Activated T-helper 2 cell treated with anti-CD3 and anti-CD28 coated beads, Interferon-gamma antibody, Interleukin-2, Interleukin-4, amounts not matched to agents 10 μg/mL and 5 μg/mL and 100 μg/mL, durations not matched to agents 14 hours and 24 hours and 36 hours (primary cell): ENCODE results near the gene GREM1. TPM values are rescaled to one million over a fixed set of nuclear protein-coding genes. Genes with fewer than 3 reads are reported as not detected.

ENCODE experiments used
- DNase-seq: peaks from one replicate; pipeline ENCODE4 v3.0.0; 2021; ENCODE audit warnings: low spot score
- H3K27ac Mint-ChIP-seq: one replicate; pipeline ENCODE4 v1.8.0; 2021; ENCODE audit warnings: mixed read lengths
- H3K27me3 Mint-ChIP-seq: one replicate; pipeline ENCODE4 v1.8.0; 2021; ENCODE audit warnings: low read depth, mixed read lengths
- H3K36me3 Mint-ChIP-seq: one replicate; pipeline ENCODE4 v1.8.0; 2021; ENCODE audit warnings: low read depth, mixed read lengths
- H3K4me1 Mint-ChIP-seq: one replicate; pipeline ENCODE4 v1.8.0; 2021; ENCODE audit warnings: low read depth, mixed read lengths
- H3K4me3 Mint-ChIP-seq: one replicate; pipeline ENCODE4 v1.8.0; 2021; ENCODE audit warnings: low read depth, mild to moderate bottlenecking, moderate library complexity, mixed read lengths
- H3K9me3 Mint-ChIP-seq: one replicate; pipeline ENCODE4 v1.8.0; 2021; ENCODE audit warnings: mixed read lengths
- intact Hi-C: fragments of 100-400 bp; cut with micrococcal nuclease; formaldehyde crosslinking; loops from one replicate; pipeline ENCODE4 v1.15.1; 2023
- total RNA-seq: library from RNA; stranded (reverse); gene quantifications from 2 replicates; pipeline ENCODE4 v1.2.3, GENCODE V29; 2022

GREM1 gene
- total RNA-seq, 1 donor from 2014 or later: not detected

- no peak overlapping the region for H3K4me3 Mint-ChIP-seq
- DNase-seq: no peak
- intact Hi-C loops: no loop called here
- no peak overlapping the region for H3K27ac Mint-ChIP-seq
- H3K9me3 Mint-ChIP-seq: peaks cover 5% of the 10 kb centered on the region
- H3K27me3 Mint-ChIP-seq: peaks cover 58% of the 10 kb centered on the region
- H3K4me1 Mint-ChIP-seq: no peaks in the 10 kb centered on the region
- no peaks in the 10 kb centered on the region for H3K36me3 Mint-ChIP-seq
Measured at GRCh38 chr15:32729700-32730395, 12.0 kb downstream of the GREM1 start.

- intact Hi-C loops: no loop called here
- H3K27me3 Mint-ChIP-seq: peaks cover 54% of the 10 kb centered on the region
- no peaks in the 10 kb centered on the region for H3K36me3 Mint-ChIP-seq
- no peak overlapping the region for H3K4me3 Mint-ChIP-seq
- no peaks in the 10 kb centered on the region for H3K4me1 Mint-ChIP-seq
- H3K9me3 Mint-ChIP-seq: peaks cover 5% of the 10 kb centered on the region
- no peak overlapping the region for H3K27ac Mint-ChIP-seq
- no peak for DNase-seq
Measured at GRCh38 chr15:32730677-32731654, 13.2 kb downstream of the GREM1 start.

- Mint-ChIP-seq H3K9me3 (no peaks in the 10 kb centered on the region), H3K27ac (no peak overlapping the region)
Measured at GRCh38 chr15:32732574-32733157, 14.9 kb downstream of the GREM1 start.

DNA sequence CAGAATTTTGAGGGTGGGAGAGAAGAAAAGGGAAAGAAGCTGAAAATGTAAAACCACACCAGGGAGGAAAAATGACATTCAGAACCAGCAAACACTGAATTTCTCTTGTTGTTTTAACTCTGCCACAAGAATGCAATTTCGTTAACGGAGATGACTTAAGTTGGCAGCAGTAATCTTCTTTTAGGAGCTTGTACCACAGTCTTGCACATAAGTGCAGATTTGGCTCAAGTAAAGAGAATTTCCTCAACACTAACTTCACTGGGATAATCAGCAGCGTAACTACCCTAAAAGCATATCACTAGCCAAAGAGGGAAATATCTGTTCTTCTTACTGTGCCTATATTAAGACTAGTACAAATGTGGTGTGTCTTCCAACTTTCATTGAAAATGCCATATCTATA lies 15.5 kb downstream of the GREM1 start:
- no peaks in the 10 kb centered on the region for H3K4me1 Mint-ChIP-seq
- DNase-seq: no peak
- no peak overlapping the region for H3K27ac Mint-ChIP-seq
- peaks cover 46% of the 10 kb centered on the region for H3K27me3 Mint-ChIP-seq
- H3K4me3 Mint-ChIP-seq: no peak overlapping the region
- H3K9me3 Mint-ChIP-seq: no peaks in the 10 kb centered on the region
- H3K36me3 Mint-ChIP-seq: no peaks in the 10 kb centered on the region
- intact Hi-C loops: no loop called here

More at GRCh38 chr15:32732574-32733157, 14.9 kb downstream of the GREM1 start:
- H3K27me3 Mint-ChIP-seq: peaks cover 49% of the 10 kb centered on the region
- no peaks in the 10 kb centered on the region for H3K4me1 Mint-ChIP-seq
- no peaks in the 10 kb centered on the region for H3K36me3 Mint-ChIP-seq
- no peak for DNase-seq
- H3K4me3 Mint-ChIP-seq: no peak overlapping the region
- intact Hi-C loops: no loop called here

- no peak overlapping the region for H3K4me3 Mint-ChIP-seq
- no peaks in the 10 kb centered on the region for H3K9me3 Mint-ChIP-seq
- H3K27ac Mint-ChIP-seq: no peak overlapping the region
- H3K4me1 Mint-ChIP-seq: no peaks in the 10 kb centered on the region
- DNase-seq: no peak
- no peaks in the 10 kb centered on the region for H3K36me3 Mint-ChIP-seq
- H3K27me3 Mint-ChIP-seq: peaks cover 43% of the 10 kb centered on the region
- intact Hi-C loops: no loop called here
Measured at GRCh38 chr15:32735989-32736700, 18.3 kb downstream of the GREM1 start.

- intact Hi-C loops: no loop called here
- H3K4me3 Mint-ChIP-seq: no peak overlapping the region
- H3K36me3 Mint-ChIP-seq: no peaks in the 10 kb centered on the region
- no peak overlapping the region for H3K27ac Mint-ChIP-seq
- H3K4me1 Mint-ChIP-seq: no peaks in the 10 kb centered on the region
- no peak for DNase-seq
- H3K9me3 Mint-ChIP-seq: no peaks in the 10 kb centered on the region
- H3K27me3 Mint-ChIP-seq: peaks cover 39% of the 10 kb centered on the region
Measured at GRCh38 chr15:32736701-32737061, 18.9 kb downstream of the GREM1 start.

GRCh38 chr15:32737304-32737703 lies 19.5 kb downstream of the GREM1 start:
- Mint-ChIP-seq H3K9me3 (no peaks in the 10 kb centered on the region), H3K27ac (no peak overlapping the region), H3K4me1 (no peaks in the 10 kb centered on the region), H3K27me3 (peaks cover 41% of the 10 kb centered on the region), H3K36me3 (no peaks in the 10 kb centered on the region), H3K4me3 (no peak overlapping the region)
- intact Hi-C loops: no loop called here
- no peak for DNase-seq

DNA sequence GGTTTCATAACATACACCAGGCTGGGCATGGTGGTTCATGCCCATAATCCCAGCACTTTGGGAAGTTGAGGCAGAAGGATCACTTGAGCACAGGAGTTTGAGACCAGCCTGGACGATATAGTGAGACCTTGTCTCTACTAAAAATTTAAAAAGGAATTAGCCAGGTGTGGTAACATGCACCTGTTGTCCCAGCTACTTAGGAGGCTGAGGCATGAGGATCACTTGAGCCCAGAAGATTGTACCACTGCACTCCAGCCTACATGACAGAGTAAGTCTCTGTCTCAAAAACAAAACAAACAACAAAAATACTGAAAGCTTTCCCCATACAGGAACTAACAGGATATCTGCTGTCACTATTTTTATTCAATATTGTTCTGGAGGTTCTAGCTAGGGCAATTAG lies 20.9 kb downstream of the GREM1 start:
- no peaks in the 10 kb centered on the region for H3K36me3 Mint-ChIP-seq
- H3K9me3 Mint-ChIP-seq: no peaks in the 10 kb centered on the region
- no peak for DNase-seq
- H3K4me1 Mint-ChIP-seq: no peaks in the 10 kb centered on the region
- H3K4me3 Mint-ChIP-seq: no peak overlapping the region
- intact Hi-C loops: no loop called here
- peaks cover 38% of the 10 kb centered on the region for H3K27me3 Mint-ChIP-seq
- H3K27ac Mint-ChIP-seq: no peak overlapping the region

DNA sequence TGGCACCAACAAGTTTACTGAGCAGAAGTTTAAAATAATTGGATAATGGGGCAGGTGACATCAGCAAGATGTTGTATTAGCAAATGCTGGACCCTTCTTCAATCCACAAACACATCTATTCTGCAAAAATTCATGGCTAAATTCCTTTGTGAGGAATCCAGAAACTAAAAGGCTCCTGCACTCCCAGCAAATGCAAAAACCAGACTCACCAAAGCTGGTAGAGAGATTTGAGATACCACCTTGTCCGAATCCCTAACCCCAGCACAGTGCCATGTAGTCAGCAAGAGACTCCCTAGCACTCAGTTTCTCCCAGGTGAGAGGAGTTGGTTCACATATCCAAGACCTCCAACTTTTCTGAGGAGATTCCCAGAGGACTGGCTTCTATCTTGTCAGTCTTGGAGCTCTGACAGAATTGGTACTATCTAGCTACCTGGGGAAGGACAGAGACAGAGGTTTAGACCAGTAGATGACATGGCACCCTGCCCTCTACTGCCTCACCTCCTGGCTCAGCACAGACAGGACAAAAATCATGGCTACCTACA lies 21.8 kb downstream of the GREM1 start:
- no peaks in the 10 kb centered on the region for H3K4me1 Mint-ChIP-seq
- no peak overlapping the region for H3K27ac Mint-ChIP-seq
- intact Hi-C loops: no loop called here
- peaks cover 34% of the 10 kb centered on the region for H3K27me3 Mint-ChIP-seq
- H3K4me3 Mint-ChIP-seq: no peak overlapping the region
- no peaks in the 10 kb centered on the region for H3K36me3 Mint-ChIP-seq
- no peak for DNase-seq
- no peaks in the 10 kb centered on the region for H3K9me3 Mint-ChIP-seq

GRCh38 chr15:32743411-32744140 lies 25.8 kb downstream of the GREM1 start:
- H3K4me1 Mint-ChIP-seq: no peaks in the 10 kb centered on the region

GRCh38 chr15:32746116-32746857 lies 28.5 kb downstream of the GREM1 start:
- Mint-ChIP-seq H3K36me3 (no peaks in the 10 kb centered on the region), H3K4me3 (no peak overlapping the region), H3K27me3 (peaks cover 7% of the 10 kb centered on the region), H3K4me1 (no peaks in the 10 kb centered on the region), H3K9me3 (no peaks in the 10 kb centered on the region), H3K27ac (no peak overlapping the region)
- DNase-seq: no peak
- intact Hi-C loops: no loop called here

More at GRCh38 chr15:32743411-32744140, 25.8 kb downstream of the GREM1 start:
- Mint-ChIP-seq H3K27ac (no peak overlapping the region), H3K4me3 (no peak overlapping the region), H3K9me3 (no peaks in the 10 kb centered on the region), H3K36me3 (no peaks in the 10 kb centered on the region), H3K27me3 (peaks cover 20% of the 10 kb centered on the region)
- no peak for DNase-seq
- intact Hi-C loops: no loop called here
